Activated CD4-positive, alpha-beta T cell treated with anti-CD3 and anti-CD28 coated beads, Interleukin-2, amount 50 U/mL, for 48 hours (primary cell): ENCODE results near the gene UNC13B.
"Not testable (repeated sequence)": the region's sequence is repeated elsewhere in the genome, so short reads cannot be mapped to it uniquely, and the experiment has no call there.

ENCODE experiments used
- DNase-seq, 2 experiments: peaks; one replicate each; pipeline ENCODE4 v3.0.0-alpha.2; 2020

The UNC13B gene

DNA sequence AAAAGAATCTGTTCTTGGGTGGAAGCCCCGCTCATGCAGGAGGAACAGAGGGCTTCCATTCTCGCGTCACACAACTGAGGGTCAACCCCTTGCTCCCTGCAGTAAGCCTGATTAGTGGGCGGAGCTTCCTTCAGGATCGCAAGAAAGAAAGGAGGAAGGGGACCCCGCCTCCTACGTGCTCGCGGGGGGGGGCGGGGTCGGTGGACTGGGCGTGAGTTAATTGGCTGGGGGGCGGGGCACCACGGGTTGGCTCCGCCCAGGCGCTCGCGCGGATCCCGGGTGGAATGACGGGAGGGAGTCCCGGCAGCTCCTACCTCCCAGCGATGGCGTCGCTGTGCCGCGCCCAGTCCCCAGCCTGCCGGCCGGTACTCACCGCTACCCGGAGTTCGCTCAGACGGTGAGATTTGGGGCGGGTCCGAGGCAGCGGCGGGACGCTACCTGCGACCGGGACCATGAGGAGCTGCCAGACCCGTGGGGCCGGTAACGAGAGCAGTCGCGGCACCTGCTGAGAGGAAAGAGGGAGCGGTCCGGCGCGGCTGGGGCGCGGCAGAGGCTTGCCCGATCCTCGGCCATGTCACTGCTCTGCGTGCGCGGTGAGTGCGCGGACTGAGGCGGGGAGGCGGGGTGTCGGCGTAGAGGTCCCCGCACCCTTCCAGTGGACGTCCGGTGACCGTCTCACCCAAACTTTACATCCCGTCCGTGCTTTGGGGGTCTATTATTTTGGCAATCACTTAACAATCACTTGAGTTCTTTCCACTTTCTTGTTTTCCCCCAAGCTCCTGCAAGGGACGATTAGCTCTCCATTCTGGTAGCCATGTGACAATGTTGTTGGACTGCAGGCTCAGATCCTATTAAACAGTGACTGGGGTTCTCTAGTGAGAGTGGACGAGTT, at the start of gene UNC13B:
TSS of gene UNC13B (plus strand) at position 297 of the 892 bp plus-strand sequence. CDS start at position 572, 275 bp downstream.
- peak; percentile 81 to 85 for DNase-seq

GRCh38 chr9:35112257-35113020, 49.4 kb upstream of the UNC13B start:
- peak in 1 of 2 experiments; percentile 22 for DNase-seq

DNA sequence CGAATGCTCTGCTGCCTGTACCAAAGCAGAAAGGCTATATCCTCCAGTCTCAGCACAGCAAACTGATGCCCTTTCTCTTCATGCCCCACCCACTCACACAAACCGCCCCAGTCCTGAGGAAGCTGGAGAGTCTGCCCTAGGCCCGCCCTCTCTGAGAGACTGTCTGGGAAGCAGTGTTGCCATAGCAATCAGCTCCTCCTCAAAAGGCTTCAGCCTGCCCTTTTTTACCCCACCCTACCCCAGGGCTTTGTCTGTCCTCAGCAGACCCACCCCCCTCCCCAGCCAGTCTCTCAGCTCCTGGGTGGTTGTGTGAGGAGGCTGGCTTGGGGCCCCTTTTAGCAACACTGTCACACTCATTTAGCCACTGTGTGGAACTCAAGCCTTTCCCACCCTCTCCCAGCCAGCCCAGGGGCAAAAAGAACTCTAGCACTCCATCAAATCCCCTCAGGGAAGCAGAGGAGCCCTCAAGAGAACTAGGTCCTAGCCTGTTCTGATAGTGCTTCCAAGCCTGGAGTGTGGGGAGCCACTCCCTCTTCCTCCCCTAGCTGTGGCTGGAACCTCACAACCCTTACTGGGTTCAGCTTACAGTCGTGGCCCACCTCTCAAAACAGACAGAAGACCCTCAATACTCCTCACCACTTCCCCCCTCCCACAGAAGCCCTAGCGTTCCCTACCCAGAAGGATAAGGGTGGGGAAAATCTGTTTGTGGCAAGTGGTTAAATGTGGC, 47.5 kb upstream of the UNC13B start:
- peak; percentile 74 to 80 for DNase-seq

- peak; percentile 35 to 51 for DNase-seq
Observed at GRCh38 chr9:35114840-35115628, 46.8 kb upstream of the UNC13B start.

DNA sequence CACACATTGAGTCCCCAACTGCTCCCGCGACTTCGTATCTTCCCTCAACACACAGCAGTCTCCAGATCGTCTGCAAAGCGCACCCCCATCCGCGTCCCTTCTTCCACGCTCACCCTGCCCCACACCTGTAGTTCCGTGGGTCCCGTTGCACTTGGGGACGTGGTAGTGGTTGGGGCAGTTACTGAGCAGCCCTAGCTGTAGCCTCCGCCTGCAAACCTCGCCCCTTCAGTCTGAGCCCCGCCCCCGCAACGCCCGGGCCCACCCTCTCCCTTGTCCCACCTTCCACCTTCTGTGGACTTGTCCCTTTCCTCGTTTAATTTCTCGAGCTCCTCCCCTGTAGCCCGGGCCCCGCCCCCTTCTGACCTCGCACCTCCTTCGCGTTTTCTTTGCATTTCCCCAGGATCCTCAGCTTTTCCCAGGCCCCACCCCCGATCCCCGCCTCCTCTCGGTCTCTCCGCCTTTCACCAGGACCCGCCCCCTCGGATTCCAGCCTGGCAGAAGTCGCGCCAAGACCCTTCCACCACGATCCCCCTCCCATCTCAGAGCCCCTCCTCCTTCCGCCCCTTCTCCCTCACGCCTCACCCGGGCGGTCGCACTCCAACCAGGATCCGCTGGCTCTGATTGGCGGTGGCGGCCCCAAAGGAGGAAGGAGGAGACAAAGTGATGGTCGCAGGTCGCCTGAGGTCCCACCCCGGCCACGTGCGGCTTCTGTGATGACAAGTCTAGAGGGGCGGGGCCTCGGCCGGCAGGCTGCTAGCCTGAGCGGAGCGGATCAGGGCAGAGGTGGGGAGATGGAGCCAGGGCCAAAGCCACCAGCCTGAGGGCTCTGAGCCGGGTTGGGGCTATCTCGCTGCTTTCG, 45.9 kb upstream of the UNC13B start, which contains the start of gene ATOSB:
TSS of gene ATOSB (minus strand) at position 183 of the 859 bp plus-strand sequence. CDS start 7,588 bp downstream, outside the sequence.
- peak; percentile 95 for DNase-seq

GRCh38 chr9:35116539-35116897, 45.3 kb upstream of the UNC13B start:
- DNase-seq: no peak

GRCh38 chr9:35116898-35117551, 44.8 kb upstream of the UNC13B start:
- peak; percentile 78 to 87 for DNase-seq

DNA sequence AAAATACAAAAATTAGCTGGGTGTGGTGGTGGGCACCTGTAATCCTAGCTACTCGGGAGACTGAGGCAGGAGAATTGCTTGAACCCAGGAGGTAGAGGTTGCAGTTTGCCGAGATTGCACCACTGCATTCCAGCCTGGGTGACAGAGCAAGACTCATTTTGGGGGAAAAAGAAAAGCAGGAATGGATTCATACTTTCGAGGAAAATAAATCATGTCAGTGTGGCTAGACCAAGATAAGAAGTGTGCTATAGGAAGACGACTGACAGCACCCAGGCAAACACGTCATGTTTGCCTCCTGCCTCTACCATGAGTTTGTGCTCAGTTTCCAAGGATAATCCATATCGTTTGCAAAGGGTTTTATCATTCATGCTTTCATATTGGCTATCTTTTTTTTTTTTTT, 26.9 kb upstream of the UNC13B start:
- DNase-seq: no peak

GRCh38 chr9:35135988-35136387, 25.8 kb upstream of the UNC13B start:
- no peak for DNase-seq

DNA sequence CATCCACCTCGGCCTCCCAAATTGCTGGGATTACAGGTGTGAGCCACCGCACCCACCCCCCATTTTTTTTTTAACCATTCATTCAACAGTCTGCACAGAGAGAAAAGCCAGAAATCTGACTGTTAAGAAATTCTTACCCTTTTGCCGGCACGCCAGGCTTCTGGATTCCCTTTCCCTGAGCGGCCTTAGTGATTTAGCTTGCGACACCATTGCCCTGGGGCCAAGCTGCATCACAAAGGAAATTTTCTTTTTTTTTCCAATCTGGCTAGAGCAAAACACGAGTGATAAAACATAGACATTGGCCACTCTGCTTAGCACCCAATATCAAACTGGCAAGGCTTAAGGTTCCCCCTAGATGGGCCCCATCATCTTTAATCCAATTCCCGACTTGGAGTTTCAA, 24.9 kb upstream of the UNC13B start:
- DNase-seq: no peak

GRCh38 chr9:35140093-35140492, 21.7 kb upstream of the UNC13B start:
- no peak for DNase-seq

DNA sequence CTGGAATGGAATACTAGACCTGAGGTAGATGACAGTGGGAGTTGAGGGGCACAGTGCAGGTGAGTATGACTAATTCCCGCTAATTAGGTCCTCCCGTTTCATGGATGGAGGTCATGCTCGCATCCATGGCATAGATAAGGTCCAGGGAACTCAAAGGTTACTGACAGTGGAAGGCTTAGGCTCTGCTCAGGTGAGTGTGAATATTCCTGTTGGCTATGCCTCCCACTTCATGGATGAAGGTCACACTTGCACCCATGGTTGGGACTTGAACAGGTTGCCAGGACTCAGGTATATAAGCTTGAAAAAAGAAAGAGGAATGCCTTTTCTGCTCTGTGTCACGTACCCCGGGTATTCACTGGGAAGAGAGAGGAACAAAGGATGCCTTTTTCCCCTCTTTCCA, 19.8 kb upstream of the UNC13B start:
- no peak for DNase-seq

GRCh38 chr9:35147941-35148563, 13.8 kb upstream of the UNC13B start:
- not testable (repeated sequence) for DNase-seq

GRCh38 chr9:35152926-35153325, 8.9 kb upstream of the UNC13B start:
- DNase-seq: no peak

DNA sequence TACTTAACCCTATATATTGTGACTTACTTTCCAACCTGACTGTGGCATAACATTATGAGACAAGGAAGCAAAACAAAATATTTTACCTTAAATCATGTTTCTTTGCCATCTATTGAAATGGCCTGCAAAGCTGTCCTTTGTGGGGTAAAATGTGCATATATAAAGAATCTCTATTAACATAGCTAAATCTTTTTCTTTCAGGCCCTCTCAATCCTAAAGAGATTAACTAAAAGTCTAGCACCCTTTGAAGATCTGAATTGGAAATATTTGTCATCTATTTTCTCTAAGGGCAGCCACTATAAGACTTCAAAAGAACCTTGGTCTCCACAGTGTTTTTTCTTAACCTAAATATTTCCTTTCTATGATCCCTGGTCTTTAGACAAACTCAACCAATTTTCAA, 5.0 kb upstream of the UNC13B start:
- no peak for DNase-seq

DNA sequence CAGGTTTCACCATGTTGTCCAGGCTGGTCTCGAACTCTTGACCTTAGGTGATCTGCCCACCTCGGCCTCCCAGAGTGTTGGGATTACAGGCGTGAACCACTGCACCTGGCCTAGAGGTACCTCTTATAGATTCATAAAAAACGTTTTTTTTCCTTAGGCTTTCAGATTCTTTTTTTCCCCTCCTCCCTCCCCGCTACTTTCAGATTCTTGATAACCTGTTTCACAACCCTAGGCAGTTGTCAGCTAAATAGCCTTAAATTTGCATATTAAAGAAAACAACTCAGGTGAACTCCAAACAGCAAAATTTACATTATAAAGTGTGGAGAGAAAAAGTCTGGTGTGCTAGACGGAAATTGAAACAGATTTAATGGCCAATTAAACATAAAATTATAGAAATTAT, 4.0 kb upstream of the UNC13B start:
- not testable (repeated sequence) for DNase-seq

- no peak for DNase-seq
Observed at GRCh38 chr9:35158501-35159280, 3.1 kb upstream of the UNC13B start.

DNA sequence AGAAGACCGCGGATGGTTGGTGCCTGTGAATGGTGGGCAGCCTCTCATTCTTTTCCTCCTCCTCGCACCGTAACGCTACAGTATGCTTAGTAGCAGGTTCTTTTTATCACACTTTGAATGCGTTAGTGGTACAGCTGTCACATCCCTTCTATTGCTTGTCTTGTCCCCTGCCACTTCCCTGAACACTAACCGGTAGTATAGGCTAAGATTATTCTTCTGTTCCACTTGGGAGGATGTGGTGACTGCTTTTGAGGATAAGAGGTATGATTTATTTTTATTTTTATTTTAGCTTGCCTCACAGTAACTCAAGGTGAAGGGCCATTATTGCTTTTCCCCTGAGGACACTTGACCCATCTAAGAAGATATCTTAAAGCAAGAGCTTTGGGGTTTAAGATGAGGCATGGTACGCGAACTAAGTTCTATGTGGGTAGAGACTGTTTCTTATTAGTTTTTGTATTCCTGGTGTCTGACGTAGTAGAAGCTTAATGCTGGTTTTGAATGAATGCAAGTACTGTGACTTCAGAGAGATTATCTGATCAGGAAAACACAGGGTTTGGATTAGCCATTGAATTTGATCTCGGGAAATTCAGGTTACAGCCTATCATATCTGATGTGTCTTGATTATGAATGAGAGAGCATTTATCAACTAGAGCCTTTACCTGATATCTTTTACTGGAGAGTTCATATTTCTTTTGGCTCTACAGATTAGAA, 951 bp downstream of the UNC13B start:
- no peak for DNase-seq

DNA sequence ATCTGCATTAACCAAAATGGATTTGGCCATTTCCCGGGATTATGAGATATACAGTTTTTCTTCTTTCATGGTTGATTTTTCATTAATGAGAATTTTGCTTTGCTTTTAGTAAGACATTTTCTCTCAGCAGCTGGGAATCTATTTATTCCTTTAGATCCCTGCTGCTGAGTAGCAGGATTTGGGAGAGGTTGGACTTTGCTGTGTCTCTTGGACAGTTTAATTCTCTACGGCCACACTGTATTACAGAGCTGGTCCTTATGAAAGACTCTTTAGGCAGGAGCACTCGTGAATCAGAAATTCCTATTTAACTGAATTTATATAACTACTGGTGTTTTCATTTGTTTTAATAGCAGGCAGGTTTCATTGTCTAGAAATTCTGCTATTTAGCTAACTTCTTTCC, 1.6 kb downstream of the UNC13B start:
- DNase-seq: no peak
